ENCODE measurements around the gene MAP4K5. TPM values are rescaled to one million over a fixed set of nuclear protein-coding genes. Genes with fewer than 3 reads are reported as not detected.

The MAP4K5 gene
- total RNA-seq, 2 experiments from 2014 or later: 28.3 to 28.6 TPM

- H3K4me3 Mint-ChIP-seq: peak overlapping the region; percentile 62
- H3K27ac Mint-ChIP-seq: no peak overlapping the region
- H3K9me3 Mint-ChIP-seq (ENCODE audit: insufficient read depth): no peaks in the 10 kb centered on the region
- H3K4me1 Mint-ChIP-seq (ENCODE audit: low read depth): peaks cover 11% of the 10 kb centered on the region
- DNase-seq: no peak
- CTCF ChIA-PET: interaction anchor here (1.2 to 3.5 kb wide), 4 partner anchors 62 to 83 kb away, joined by 3 to 9 read pairs (median 3); no protein-coding TSS in a partner anchor
- H3K36me3 Mint-ChIP-seq (ENCODE audit: low read depth): peaks cover 1% of the 10 kb centered on the region
- POLR2A ChIA-PET: interaction anchor here (0.6 kb wide), 1 partner anchor 29 kb away, joined by 3 read pairs; no protein-coding TSS in a partner anchor
- H3K27me3 Mint-ChIP-seq (ENCODE audit: low read depth): peaks cover 2% of the 10 kb centered on the region
- ATAC-seq: no peak
Measured at GRCh38 chr14:50397390-50398188, 134.8 kb downstream of the MAP4K5 start.

GRCh38 chr14:50396631-50397389 lies 135.6 kb downstream of the MAP4K5 start, which contains the start of gene CDKL1:
Gene CDKL1, minus strand, starts transcription at chr14:50396881. Its CDS starts 1,013 bp downstream, at chr14:50395868.
- no peaks in the 10 kb centered on the region for H3K9me3 Mint-ChIP-seq (ENCODE audit: insufficient read depth)
- peak within 1 kb of the TSS; percentile 72 for H3K27ac Mint-ChIP-seq
- ChIA-PET CTCF (interaction anchor here (1.0 to 1.3 kb wide), 5 partner anchors 61 to 146 kb away, joined by 3 to 7 read pairs (median 3); no protein-coding TSS in a partner anchor), POLR2A (interaction anchor here (1.1 kb wide), 1 partner anchor 34 kb away, joined by 7 read pairs; no protein-coding TSS in a partner anchor)
- H3K36me3 Mint-ChIP-seq (ENCODE audit: low read depth): peaks cover 1% of the 10 kb centered on the region
- peaks cover 2% of the 10 kb centered on the region for H3K27me3 Mint-ChIP-seq (ENCODE audit: low read depth)
- DNase-seq: peak; percentile 45
- peak within 1 kb of the TSS; percentile 83 for H3K4me3 Mint-ChIP-seq
- peak; percentile 86 for ATAC-seq
- H3K4me1 Mint-ChIP-seq (ENCODE audit: low read depth): peaks cover 11% of the 10 kb centered on the region

DNA sequence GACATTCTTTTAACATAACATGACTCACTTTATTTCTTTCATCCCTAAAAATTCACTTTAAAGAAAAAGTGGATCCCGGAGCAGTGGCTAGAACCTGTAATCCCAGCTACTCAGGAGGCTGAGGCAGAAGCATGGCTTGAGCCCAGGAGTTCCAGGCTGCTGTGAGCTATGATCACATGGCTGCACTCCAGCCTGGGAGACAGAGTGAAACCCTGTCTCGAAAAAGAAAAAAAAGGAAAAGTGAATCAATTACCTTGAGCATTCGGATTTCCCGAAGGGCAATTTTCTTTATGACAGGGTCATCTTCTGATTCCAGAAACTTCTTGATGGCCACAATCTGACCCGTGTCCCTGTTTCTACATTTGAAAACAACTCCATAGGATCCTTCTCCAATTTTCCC lies 136.9 kb downstream of the MAP4K5 start:
- H3K27ac Mint-ChIP-seq: no peak overlapping the region
- peaks cover 11% of the 10 kb centered on the region for H3K4me1 Mint-ChIP-seq (ENCODE audit: low read depth)
- ChIA-PET POLR2A (no interaction called here), CTCF (interaction anchor here (1.6 kb wide), 1 partner anchor 22 kb away, joined by 3 read pairs; no protein-coding TSS in a partner anchor)
- peaks cover 2% of the 10 kb centered on the region for H3K27me3 Mint-ChIP-seq (ENCODE audit: low read depth)
- ATAC-seq (no peak), DNase-seq (no peak)
- peaks cover 1% of the 10 kb centered on the region for H3K36me3 Mint-ChIP-seq (ENCODE audit: low read depth)
- H3K4me3 Mint-ChIP-seq: peak overlapping the region; percentile 83
- no peaks in the 10 kb centered on the region for H3K9me3 Mint-ChIP-seq (ENCODE audit: insufficient read depth)

DNA sequence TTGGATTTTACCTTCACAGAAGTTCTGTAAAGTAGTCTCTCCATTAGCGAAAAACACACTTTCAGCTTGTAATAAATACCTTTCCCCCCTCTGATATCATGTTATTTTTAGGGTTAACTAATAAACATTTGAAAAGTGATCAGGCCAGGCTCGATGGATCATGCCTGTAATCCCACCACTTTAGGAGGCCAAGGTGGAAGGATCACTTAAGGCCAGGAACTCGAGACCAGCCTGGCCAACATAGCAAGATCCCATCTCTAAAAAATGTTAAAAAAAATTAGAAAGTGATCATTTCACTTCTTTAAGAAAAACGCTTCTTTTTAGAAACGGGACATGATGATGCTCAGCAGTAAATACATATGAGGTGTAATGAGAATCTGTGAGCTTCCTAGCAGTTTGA lies 137.7 kb downstream of the MAP4K5 start:
- no peak for ATAC-seq
- peaks cover 2% of the 10 kb centered on the region for H3K27me3 Mint-ChIP-seq (ENCODE audit: low read depth)
- no peaks in the 10 kb centered on the region for H3K9me3 Mint-ChIP-seq (ENCODE audit: insufficient read depth)
- no peak overlapping the region for H3K4me3 Mint-ChIP-seq
- ChIA-PET POLR2A (no interaction called here), CTCF (interaction anchor here (1.6 to 1.7 kb wide), 2 partner anchors 21 to 74 kb away, joined by 3 to 6 read pairs; no protein-coding TSS in a partner anchor)
- no peak overlapping the region for H3K27ac Mint-ChIP-seq
- H3K36me3 Mint-ChIP-seq (ENCODE audit: low read depth): peaks cover 1% of the 10 kb centered on the region
- H3K4me1 Mint-ChIP-seq (ENCODE audit: low read depth): peaks cover 11% of the 10 kb centered on the region
- DNase-seq: no peak

- no peaks in the 10 kb centered on the region for H3K27me3 Mint-ChIP-seq (ENCODE audit: low read depth)
- H3K4me3 Mint-ChIP-seq: no peak overlapping the region
- no peak overlapping the region for H3K27ac Mint-ChIP-seq
- ChIA-PET CTCF (no interaction called here), POLR2A (no interaction called here)
- no peak for DNase-seq
- H3K36me3 Mint-ChIP-seq (ENCODE audit: low read depth): no peaks in the 10 kb centered on the region
- no peak for ATAC-seq
- H3K9me3 Mint-ChIP-seq (ENCODE audit: insufficient read depth): no peaks in the 10 kb centered on the region
- no peaks in the 10 kb centered on the region for H3K4me1 Mint-ChIP-seq (ENCODE audit: low read depth)
Measured at GRCh38 chr14:50389668-50390441, 142.5 kb downstream of the MAP4K5 start.

DNA sequence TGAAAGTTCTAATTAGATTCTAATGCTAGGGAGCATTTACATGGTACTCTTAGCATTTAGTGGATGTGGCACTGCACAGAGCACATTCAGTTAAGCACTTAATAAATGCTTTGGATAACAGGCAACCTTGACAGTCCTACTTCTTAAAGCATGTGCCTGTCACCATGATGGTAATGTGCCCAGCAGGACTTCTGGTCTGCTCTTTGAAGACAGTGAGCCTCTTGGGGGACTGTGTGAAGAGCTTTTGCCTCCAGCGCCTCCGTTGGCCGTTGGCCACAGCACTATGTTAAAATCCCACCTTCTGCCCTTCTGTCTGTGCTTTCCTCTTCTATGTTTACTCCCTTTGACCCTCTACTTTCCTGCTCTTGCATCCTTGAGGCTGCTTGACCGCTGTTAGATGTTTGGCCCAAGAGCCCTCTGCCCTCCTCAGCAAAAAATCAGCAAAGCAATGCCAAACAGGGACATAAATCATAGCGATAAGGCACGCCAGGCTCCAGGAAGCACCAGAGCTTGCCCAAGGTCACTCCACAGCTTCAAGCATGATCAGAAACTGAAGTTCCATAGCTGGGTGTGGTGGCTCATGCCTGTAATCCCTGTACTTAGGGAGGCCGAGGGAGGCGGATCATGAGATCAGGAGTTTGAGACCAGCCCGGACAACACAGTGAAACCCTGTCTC lies 144.0 kb downstream of the MAP4K5 start:
- Mint-ChIP-seq H3K36me3 (ENCODE audit: low read depth) (no peaks in the 10 kb centered on the region), H3K9me3 (ENCODE audit: insufficient read depth) (no peaks in the 10 kb centered on the region), H3K27me3 (ENCODE audit: low read depth) (no peaks in the 10 kb centered on the region), H3K4me3 (no peak overlapping the region), H3K27ac (peak overlapping the region; percentile 10), H3K4me1 (ENCODE audit: low read depth) (no peaks in the 10 kb centered on the region)
- ATAC-seq (no peak), DNase-seq (no peak)
- POLR2A ChIA-PET: no interaction called here
- CTCF ChIA-PET: no interaction called here

DNA sequence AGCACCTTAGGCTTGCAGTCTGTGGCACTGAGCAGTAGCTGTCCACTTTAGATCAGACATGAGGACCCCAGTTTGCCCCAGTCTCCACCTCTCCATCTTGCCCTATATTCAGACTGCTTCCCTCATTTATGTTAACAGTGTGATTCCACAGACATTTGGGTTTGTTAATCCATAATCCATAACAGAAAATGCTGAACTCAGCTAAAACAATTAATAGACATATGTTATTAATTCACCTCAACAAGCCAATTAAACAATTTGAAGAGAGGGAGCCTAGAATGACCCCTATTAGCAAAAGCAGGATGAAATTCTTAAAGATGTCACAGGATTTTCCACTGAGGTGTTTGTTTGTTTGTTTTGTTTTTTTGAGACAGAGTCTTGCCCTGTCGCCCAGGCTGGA lies 144.8 kb downstream of the MAP4K5 start:
- no peak overlapping the region for H3K4me3 Mint-ChIP-seq
- ATAC-seq: no peak
- H3K36me3 Mint-ChIP-seq (ENCODE audit: low read depth): no peaks in the 10 kb centered on the region
- DNase-seq: no peak
- CTCF ChIA-PET: no interaction called here
- POLR2A ChIA-PET: no interaction called here
- no peak overlapping the region for H3K27ac Mint-ChIP-seq
- no peaks in the 10 kb centered on the region for H3K4me1 Mint-ChIP-seq (ENCODE audit: low read depth)
- H3K9me3 Mint-ChIP-seq (ENCODE audit: insufficient read depth): no peaks in the 10 kb centered on the region
- H3K27me3 Mint-ChIP-seq (ENCODE audit: low read depth): no peaks in the 10 kb centered on the region

GRCh38 chr14:50383618-50384225 lies 148.6 kb downstream of the MAP4K5 start:
- Mint-ChIP-seq H3K36me3 (ENCODE audit: low read depth) (no peaks in the 10 kb centered on the region), H3K27ac (no peak overlapping the region), H3K9me3 (ENCODE audit: insufficient read depth) (no peaks in the 10 kb centered on the region), H3K27me3 (ENCODE audit: low read depth) (no peaks in the 10 kb centered on the region), H3K4me3 (no peak overlapping the region), H3K4me1 (ENCODE audit: low read depth) (no peaks in the 10 kb centered on the region)
- ChIA-PET CTCF (no interaction called here), POLR2A (no interaction called here)
- ATAC-seq (no peak), DNase-seq (no peak)

- Mint-ChIP-seq H3K4me3 (no peak overlapping the region), H3K4me1 (ENCODE audit: low read depth) (no peaks in the 10 kb centered on the region), H3K27ac (no peak overlapping the region), H3K9me3 (ENCODE audit: insufficient read depth) (no peaks in the 10 kb centered on the region), H3K27me3 (ENCODE audit: low read depth) (no peaks in the 10 kb centered on the region), H3K36me3 (ENCODE audit: low read depth) (no peaks in the 10 kb centered on the region)
- ChIA-PET POLR2A (no interaction called here), CTCF (no interaction called here)
- no peak for ATAC-seq
- no peak for DNase-seq
Measured at GRCh38 chr14:50381823-50382287, 150.5 kb downstream of the MAP4K5 start.

- CTCF ChIA-PET: no interaction called here
- Mint-ChIP-seq H3K4me1 (ENCODE audit: low read depth) (no peaks in the 10 kb centered on the region), H3K4me3 (no peak overlapping the region), H3K9me3 (ENCODE audit: insufficient read depth) (no peaks in the 10 kb centered on the region), H3K27ac (no peak overlapping the region), H3K36me3 (ENCODE audit: low read depth) (no peaks in the 10 kb centered on the region), H3K27me3 (ENCODE audit: low read depth) (no peaks in the 10 kb centered on the region)
- DNase-seq (no peak), ATAC-seq (no peak)
- POLR2A ChIA-PET: interaction anchor here (0.6 kb wide), 1 partner anchor 111 kb away, joined by 3 read pairs; no protein-coding TSS in a partner anchor
Measured at GRCh38 chr14:50381008-50381407, 151.4 kb downstream of the MAP4K5 start.

- no peaks in the 10 kb centered on the region for H3K9me3 Mint-ChIP-seq (ENCODE audit: insufficient read depth)
- ChIA-PET CTCF (no interaction called here), POLR2A (interaction anchor here (1.0 kb wide), 1 partner anchor 158 kb away, joined by 3 read pairs; no protein-coding TSS in a partner anchor)
- ATAC-seq (no peak), DNase-seq (no peak)
- H3K27me3 Mint-ChIP-seq (ENCODE audit: low read depth): no peaks in the 10 kb centered on the region
- no peak overlapping the region for H3K27ac Mint-ChIP-seq
- H3K36me3 Mint-ChIP-seq (ENCODE audit: low read depth): no peaks in the 10 kb centered on the region
- no peak overlapping the region for H3K4me3 Mint-ChIP-seq
- no peaks in the 10 kb centered on the region for H3K4me1 Mint-ChIP-seq (ENCODE audit: low read depth)
Measured at GRCh38 chr14:50380455-50380854, 151.9 kb downstream of the MAP4K5 start.
